Stimulated activated CD8-positive, alpha-beta memory T cell treated with anti-CD3 and anti-CD28 coated beads, Interleukin-15, amount 100 ng/mL, for 4 hours (primary cell): ENCODE measurements around the gene ALG14.
A peak's percentile ranks its signal among the peaks of the same experiment; 100 is the strongest.
"Not testable (repeated sequence)": the region's sequence is repeated elsewhere in the genome, so short reads cannot be mapped to it uniquely, and the experiment has no call there.

ENCODE experiments used
- DNase-seq, 2 donors: peaks; one replicate each; pipeline ENCODE4 v3.0.0-alpha.2; 2020; ENCODE audit warnings: low read depth in 2 of 2

ALG14 gene

GRCh38 chr1:95086949-95087533 is 14.3 kb upstream of the ALG14 start:
- DNase-seq = no peak

GRCh38 chr1:95085376-95085775 is 12.6 kb upstream of the ALG14 start:
- no peak for DNase-seq

- DNase-seq = no peak
These were observed 11.8 kb upstream of the ALG14 start for GRCh38 chr1:95084317-95085176.

- DNase-seq = no peak
These were observed 8.1 kb upstream of the ALG14 start for GRCh38 chr1:95080879-95081278.

- DNase-seq = no peak
These were observed 7.7 kb upstream of the ALG14 start for GRCh38 chr1:95080446-95080845.

- DNase-seq = no peak
These were observed 3.3 kb upstream of the ALG14 start for GRCh38 chr1:95076034-95076433.

GRCh38 chr1:95073446-95073845 is 695 bp upstream of the ALG14 start:
- DNase-seq = no peak

- no peak for DNase-seq
These were observed 634 bp downstream of the ALG14 start for GRCh38 chr1:95072117-95072516.

GRCh38 chr1:95071539-95071938 is 1.2 kb downstream of the ALG14 start:
- DNase-seq = no peak

- no peak for DNase-seq
These were observed 3.0 kb downstream of the ALG14 start for GRCh38 chr1:95069710-95070093.

GRCh38 chr1:95068956-95069709 is 3.6 kb downstream of the ALG14 start:
- no peak for DNase-seq

- no peak for DNase-seq
These were observed 5.2 kb downstream of the ALG14 start for GRCh38 chr1:95067568-95067967.

GRCh38 chr1:95067062-95067461 is 5.7 kb downstream of the ALG14 start:
- no peak for DNase-seq

- no peak for DNase-seq
These were observed 11.2 kb downstream of the ALG14 start for GRCh38 chr1:95061445-95062006.

GRCh38 chr1:95058974-95059373 is 13.8 kb downstream of the ALG14 start:
- DNase-seq = no peak

- no peak for DNase-seq
These were observed 15.4 kb downstream of the ALG14 start for GRCh38 chr1:95057351-95057750.

GRCh38 chr1:95049935-95050334 is 22.8 kb downstream of the ALG14 start:
- DNase-seq = no peak

- DNase-seq = no peak
These were observed 24.4 kb downstream of the ALG14 start for GRCh38 chr1:95048317-95048716.

- not testable (repeated sequence) for DNase-seq
These were observed 25.1 kb downstream of the ALG14 start for GRCh38 chr1:95047624-95048023.

GRCh38 chr1:95046359-95046758 is 26.4 kb downstream of the ALG14 start:
- DNase-seq = no peak

GRCh38 chr1:95043141-95043980 is 29.4 kb downstream of the ALG14 start:
- peak; percentile 46 to 54 for DNase-seq
